GM13976 (cell line): ENCODE data around the gene ERLEC1.
"Not testable (repeated sequence)": the region's sequence is repeated elsewhere in the genome, so short reads cannot be mapped to it uniquely, and the experiment has no call there.

ENCODE experiments used
- DNase-seq: peaks from one replicate; pipeline ENCODE4 v3.0.0; 2012; ENCODE audit warnings: low spot score
- in situ Hi-C: fragments of 300-500 bp; cut with MboI; formaldehyde crosslinking; loops from one replicate; pipeline ENCODE4 v1.12.0; 2022; ENCODE audit warnings: low sequenced_read_pairs, mixed read lengths, inconsistent platforms; ENCODE audit not compliant: unreplicated experiment
- TF ChIP-seq, protein P1 (sequence below): IDR thresholded peaks from 2 replicates; pipeline ENCODE4 v1.5.1; 2012; ENCODE audit warnings: borderline replicate concordance, mild to moderate bottlenecking; ENCODE audit not compliant: insufficient read depth; ENCODE audit errors: extremely low read depth, missing control alignments, control extremely low read depth

The ERLEC1 gene

GRCh38 chr2:53818854-53819435, 32.1 kb downstream of the ERLEC1 start:
- in situ Hi-C loops, result no loop called here
- DNase-seq, result no peak
- TF ChIP-seq, protein P1, sequence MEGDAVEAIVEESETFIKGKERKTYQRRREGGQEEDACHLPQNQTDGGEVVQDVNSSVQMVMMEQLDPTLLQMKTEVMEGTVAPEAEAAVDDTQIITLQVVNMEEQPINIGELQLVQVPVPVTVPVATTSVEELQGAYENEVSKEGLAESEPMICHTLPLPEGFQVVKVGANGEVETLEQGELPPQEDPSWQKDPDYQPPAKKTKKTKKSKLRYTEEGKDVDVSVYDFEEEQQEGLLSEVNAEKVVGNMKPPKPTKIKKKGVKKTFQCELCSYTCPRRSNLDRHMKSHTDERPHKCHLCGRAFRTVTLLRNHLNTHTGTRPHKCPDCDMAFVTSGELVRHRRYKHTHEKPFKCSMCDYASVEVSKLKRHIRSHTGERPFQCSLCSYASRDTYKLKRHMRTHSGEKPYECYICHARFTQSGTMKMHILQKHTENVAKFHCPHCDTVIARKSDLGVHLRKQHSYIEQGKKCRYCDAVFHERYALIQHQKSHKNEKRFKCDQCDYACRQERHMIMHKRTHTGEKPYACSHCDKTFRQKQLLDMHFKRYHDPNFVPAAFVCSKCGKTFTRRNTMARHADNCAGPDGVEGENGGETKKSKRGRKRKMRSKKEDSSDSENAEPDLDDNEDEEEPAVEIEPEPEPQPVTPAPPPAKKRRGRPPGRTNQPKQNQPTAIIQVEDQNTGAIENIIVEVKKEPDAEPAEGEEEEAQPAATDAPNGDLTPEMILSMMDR, result no peak

DNA sequence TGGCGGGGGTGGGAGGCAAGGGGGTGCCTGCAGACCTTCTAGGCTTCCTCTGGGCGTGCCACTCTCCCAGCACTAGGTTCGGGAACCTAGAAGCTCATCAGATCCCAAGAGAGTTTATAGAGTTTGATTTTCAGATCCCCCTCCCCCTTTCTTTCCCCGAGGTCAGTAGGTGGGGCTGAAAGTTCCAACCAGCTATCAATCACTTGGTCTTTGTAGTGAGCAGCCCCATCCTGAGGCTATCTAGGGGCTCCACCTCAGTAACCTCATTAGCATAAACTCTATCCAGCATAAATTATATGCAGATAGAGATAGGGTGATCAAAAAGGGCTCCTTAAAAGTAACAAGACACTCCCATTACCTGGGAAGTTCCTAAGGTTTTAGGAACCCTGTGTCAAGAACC, 32.8 kb downstream of the ERLEC1 start:
- in situ Hi-C loops, result no loop called here
- DNase-seq, result no peak
- TF ChIP-seq, protein P1, result no peak

DNA sequence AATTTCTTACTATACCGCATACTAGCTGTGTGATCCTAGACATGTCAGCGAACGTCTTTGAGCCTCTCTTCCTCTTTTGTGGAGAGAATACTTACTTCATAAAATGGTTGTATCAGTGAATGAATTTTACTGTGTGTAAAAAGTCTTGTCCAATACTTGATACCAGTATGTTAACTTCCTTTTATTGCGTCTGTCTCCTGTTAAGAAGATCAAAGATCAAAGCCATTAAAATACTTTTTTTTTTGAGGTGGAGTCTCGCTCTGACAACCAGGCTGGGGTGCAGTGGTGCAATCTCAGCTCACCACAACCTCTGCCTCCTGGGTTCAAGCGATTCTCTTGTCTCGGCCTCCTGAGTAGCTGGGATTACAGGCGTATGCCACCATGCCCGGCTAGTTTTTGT, 33.2 kb downstream of the ERLEC1 start:
- in situ Hi-C loops, result no loop called here
- no peak for DNase-seq
- TF ChIP-seq, protein P1, result no peak

- in situ Hi-C loops, result no loop called here
- DNase-seq, result no peak
- TF ChIP-seq, protein P1, result no peak
Observed at GRCh38 chr2:53820711-53821110, 33.9 kb downstream of the ERLEC1 start.

DNA sequence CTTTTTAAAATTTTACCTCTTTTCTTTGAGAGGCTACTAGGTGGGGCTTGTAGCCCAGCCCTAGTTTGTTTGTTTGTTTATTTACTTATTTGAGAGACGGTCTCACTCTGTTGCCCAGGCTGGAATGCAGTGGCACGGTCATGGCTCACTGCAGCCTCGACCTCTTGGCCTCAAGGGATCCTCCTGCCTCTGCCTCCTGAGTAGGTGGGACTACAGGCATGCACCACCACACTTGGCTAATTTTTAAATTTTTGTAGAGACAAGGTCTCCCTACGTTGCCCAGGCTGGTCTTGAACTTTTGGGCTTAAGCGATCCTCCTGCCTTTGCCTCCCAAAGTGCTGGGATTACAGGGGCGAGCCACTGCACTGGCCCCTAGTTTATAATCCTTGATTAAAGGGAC, 35.0 kb downstream of the ERLEC1 start:
- TF ChIP-seq, protein P1, result no peak
- no peak for DNase-seq
- in situ Hi-C loops, result no loop called here

DNA sequence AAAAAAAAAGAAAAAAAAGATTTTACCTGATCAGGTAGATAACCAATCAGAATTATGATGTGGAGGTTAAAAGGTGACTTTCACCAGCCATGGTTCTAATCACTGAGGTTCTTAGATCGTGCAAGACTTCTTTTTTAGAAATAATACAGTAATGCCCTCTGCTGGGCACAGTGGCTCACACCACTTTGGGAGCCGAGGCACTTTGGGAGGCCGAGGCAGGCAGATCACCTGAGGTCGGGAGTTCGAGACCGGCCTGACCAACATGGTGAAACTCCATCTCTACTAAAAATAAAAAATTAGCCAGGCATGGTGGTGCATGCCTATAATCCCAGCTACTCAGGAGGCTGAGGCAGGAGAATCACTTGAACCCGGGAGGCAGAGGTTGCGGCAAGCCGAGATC, 36.8 kb downstream of the ERLEC1 start:
- DNase-seq, in situ Hi-C loops: not testable (repeated sequence)
- TF ChIP-seq, protein P1, result peak; percentile 31
